HG02884 (cell line): ENCODE data around the gene PRSS27.

Source experiments
- ATAC-seq: cut with Tn5 transposase; IDR thresholded peaks from one replicate; pipeline ENCODE4 v1.9.1; 2021; ENCODE audit warnings: mild to moderate bottlenecking, moderate library complexity; ENCODE audit not compliant: unreplicated experiment

The PRSS27 gene

GRCh38 chr16:2710711-2711231 is 9.3 kb downstream of the PRSS27 start:
- ATAC-seq = no peak

DNA sequence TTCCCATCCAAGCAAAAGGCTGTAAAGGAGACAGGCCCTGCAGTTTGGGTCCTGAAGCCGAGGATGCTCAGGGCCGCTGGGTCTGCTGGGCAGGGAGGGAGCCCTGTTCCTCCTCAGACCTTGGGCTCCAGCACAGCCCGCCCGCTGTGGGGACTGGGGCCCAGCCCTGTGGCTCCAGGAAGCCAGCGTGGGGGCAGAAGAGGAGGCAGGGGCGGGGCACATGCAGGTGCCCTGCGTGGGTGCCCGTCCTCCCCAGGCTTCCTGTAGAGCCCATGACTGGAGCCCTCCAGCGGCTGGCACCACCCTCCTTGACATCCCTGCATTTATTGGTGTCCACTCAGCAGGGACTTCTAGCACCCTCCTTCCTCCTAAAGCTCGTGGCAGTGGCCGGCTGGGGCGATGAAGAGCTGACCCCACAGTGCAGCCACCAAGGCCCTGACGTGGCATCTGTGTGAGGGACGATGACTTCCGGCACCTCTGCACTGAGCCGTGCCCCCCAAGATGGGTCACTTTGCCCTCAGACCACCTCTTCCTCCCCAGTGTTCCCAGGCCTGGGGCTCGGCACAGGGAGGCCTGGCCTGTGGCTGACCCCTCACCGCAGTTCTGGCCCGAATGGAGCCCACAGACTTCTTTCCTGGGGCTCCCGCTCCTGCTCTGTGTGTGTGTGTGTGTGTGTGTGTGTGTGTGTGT is 9.9 kb downstream of the PRSS27 start:
- ATAC-seq = no peak

DNA sequence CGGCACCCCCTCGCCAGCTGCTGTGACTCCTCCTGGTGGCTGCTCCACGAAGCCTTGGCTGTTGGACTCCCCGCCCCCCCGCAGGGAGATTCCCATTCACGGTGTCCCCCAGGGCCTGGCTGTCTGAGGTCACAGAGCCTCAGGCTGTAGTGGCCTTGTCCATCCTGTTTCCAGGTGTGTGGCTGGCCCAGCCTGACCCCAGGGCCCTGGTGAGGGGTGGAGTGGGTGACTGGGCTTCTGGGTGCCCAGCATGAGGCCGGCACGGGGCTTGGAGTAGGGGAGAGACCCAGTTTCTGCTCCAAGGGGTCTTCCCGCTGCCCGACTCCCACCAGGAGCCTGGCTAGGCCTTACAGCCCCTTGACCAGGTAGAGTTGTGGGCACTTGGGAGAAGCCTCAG is 10.4 kb downstream of the PRSS27 start:
- no peak for ATAC-seq

DNA sequence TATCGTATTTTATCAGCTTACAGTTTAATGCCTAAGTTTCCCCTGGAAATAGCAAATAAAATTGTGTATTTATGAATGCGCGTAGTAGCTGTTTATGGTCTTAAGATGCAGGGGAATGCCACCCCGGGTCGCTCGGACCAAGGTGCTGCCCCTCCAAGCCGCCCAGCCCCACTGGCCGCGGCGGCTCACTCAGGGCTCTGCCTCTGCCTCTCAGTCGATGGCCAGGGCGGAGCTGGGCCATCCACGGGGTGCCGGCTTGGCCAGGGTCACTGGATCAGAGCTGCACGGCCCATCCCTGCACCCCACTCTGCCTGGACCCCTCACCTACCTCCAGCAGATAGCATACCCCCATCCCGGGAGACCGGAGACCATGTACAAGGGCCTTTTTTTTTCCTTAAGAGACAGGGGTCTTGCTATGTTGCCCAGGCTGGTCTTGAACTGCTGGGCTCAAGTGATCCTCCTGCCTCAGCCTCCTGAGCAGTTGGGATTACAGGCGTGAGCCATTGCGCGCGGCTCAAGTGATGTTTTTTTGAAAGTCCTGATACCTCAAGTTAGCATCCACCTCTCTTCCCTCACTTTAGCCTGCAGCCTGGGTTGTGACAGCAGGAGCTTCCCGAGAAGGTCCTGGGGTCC is 11.0 kb downstream of the PRSS27 start:
- ATAC-seq = no peak

DNA sequence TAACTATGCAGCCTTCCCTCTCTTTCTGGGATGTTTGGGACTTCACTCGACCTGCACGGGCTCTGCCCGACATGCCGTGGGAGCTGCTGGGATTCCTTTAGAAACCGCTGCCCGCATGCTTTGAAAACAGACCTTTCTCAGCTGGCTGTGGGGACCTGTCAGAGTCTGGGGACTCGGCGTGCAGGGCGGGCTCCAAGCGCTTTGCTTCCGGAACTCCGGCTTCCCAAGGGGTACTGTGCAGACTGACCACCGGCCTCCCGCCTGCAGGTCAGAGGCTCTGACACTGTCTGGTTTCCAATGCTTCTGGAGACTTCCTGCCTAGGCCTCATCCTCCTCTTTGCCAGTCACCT is 11.8 kb downstream of the PRSS27 start:
- no peak for ATAC-seq

- no peak for ATAC-seq
These were observed 12.4 kb downstream of the PRSS27 start for GRCh38 chr16:2707368-2708289.

DNA sequence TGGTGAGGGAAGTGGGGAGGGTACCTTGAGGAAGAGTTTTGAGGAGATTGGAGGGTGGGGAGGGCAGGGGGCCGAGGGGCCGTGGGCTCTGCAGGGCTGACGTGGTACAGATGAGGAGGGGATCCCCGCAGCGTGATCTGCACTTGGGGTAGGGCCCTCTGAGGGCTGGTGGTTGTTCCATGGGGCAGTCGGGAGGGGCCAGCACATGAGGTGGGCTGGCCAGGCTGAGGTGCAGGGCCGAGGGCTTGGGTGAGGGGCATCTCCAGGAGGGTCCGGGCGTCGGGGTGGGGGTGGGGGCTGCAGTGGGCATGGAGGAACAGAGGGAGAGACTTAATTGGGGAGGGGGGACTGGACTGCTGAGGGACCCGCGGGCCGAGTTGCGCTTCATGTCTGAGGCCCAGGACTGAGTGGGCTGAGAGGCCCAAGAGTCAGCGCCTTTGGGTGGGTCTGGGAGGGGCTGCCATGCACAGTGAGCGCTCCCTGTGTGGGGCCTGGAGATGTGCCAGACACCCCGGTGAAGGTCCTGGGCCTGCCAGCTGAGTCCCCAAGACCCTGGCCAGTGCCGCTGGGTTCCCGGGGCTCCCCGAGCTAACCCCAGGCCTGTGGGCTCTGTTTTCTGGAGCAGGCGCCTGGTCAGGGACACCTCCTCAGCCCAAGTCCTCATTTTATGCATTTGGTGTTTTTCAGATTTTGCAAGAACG is 13.3 kb downstream of the PRSS27 start:
- ATAC-seq = no peak

GRCh38 chr16:2706085-2706484 is 13.9 kb downstream of the PRSS27 start:
- ATAC-seq = no peak

DNA sequence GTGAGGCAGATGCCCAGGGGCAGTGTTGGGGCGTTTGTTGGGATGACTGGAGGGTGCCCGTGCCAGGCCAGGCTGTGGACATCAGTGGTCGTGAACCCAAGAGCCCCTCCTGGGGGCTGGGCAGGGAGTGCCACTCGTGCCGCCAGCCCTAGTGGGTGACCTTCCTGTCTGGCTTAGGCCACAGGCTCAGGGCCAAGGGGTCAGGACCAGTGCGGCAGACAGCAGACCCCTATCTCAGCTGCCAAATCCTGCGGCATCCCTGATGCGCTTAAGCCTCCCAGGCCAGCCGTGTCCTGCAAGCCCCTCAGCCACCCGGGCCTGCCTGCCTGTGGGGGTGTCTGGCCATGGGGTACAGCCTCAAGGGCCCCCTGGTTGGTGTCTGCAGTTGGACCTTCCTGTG is 14.7 kb downstream of the PRSS27 start:
- no peak for ATAC-seq

GRCh38 chr16:2704983-2705275 is 15.1 kb downstream of the PRSS27 start:
- ATAC-seq = no peak

- ATAC-seq = no peak
These were observed 15.7 kb downstream of the PRSS27 start for GRCh38 chr16:2704166-2704982.

DNA sequence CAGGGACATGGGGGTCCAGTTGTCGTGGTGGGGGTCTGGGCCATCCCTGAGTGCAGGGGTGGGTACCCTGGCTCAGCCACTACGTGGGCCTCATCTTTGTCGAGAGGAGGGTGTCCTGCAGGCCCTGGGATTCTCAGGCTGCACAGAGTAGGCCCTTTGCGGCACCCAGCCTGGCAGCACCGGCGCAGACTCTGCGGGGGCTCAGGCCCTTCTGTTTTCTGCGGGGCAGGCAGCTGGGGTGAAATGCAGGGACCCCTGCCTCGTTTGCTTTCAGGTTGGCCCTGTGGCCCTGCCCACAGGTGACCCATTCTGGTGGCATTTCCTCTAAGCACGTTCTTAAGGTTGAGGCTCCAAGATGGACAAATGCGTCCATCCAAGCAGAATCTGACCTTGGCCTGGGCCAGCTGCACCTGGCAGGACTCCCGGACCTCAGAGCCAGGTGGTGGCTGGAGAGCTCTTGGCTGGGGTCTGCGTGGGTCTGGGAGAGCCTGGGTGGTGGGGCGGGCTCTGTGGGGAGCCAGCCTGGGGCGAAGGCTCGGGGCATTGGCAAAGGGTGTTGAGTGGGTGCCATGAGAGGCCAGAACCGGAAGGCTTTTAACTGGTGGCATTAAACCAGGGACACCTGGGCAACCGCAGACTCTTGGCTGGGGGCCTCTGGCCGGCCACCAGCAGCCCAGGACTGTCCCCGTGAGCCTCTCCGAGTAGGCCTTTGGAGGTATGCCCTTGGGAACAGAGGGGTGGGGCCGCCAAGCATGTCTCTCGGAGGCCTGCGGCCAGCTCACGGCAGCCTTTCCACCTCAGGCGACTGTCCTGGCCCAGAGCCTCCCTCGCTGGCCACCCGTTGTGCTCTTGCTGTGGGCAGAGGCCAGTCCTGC is 16.9 kb downstream of the PRSS27 start:
- ATAC-seq = no peak

GRCh38 chr16:2702438-2702825 is 17.6 kb downstream of the PRSS27 start:
- ATAC-seq = no peak

DNA sequence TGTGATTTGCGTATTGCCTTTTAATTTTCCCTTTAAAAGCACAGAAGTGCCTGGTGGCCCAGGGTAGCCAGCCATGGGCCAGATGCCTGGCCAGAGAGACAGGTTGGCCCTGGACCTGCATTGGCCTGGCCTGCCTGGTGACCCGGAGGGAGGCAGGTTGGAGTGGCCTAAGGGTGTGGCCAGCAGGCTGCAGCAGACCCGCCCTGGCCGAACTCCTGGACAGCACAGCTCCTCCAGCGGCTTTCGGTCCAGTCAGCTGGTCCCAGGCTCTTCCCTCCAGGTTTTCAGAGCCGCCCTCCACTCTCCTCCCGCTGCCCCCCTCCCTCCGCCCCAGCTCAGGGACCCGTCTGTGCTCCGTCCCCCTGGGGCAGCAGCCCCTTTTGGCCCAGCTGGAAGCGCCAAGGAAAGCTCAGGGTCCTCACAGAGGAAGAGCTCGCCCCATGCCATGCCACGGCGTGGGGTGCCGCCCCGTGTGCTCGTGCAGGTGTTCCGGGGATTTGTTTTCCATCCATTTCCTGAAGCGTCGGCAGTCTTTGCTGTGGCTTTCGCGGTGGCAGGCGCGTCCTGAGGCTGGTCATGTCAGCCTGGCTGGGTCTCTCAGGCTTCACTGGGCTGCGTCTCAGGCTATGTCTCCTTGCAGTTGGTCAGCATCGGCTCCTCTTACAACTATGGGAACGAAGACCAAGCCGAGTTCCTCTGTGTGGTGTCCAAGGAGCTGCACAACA is 18.1 kb downstream of the PRSS27 start:
- no peak for ATAC-seq

GRCh38 chr16:2701272-2701671 is 18.8 kb downstream of the PRSS27 start:
- no peak for ATAC-seq

- no peak for ATAC-seq
These were observed 19.2 kb downstream of the PRSS27 start for GRCh38 chr16:2700786-2701185.

- no peak for ATAC-seq
These were observed 20.0 kb downstream of the PRSS27 start for GRCh38 chr16:2699791-2700600.
